ENCODE data around the gene TMBIM6.

DNA sequence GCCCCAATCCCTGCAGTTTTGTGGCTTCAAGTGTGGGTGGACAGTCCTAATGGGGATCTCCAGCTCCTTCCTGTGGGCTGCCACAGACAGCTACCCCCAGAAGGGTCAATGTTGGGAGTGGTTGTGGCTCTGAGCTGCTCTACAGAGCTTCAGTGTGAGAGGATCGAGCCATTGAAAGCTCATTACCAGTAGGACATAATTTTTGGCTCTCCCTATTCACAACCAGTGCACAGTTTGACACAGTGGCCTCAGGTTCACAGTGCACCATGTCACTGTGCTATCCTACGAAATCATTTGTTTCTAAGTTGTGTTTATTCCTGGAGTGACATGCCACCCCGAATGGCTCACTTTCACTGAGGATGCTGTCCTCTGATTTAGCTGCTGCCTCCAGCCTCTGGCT, 22.8 kb downstream of the TMBIM6 start:
- no peak for TF ChIP-seq GATA2 (IDR thresholded peaks at IDR 0.05; ENCODE audit: low read depth, low read length)
- no peak for TF ChIP-seq GATA3 (IDR thresholded peaks at IDR 0.05; ENCODE audit: low read depth, low read length)

Data from SH-SY5Y (cell line).